Brain pericyte (primary cell): ENCODE results near the gene ACOX2.

Experiments
- DNase-seq: peaks from one replicate; pipeline ENCODE4 v3.0.0-alpha.2; 2012; ENCODE audit warnings: low read depth, low spot score

Gene ACOX2

GRCh38 chr3:58474348-58474911, 62.6 kb downstream of the ACOX2 start:
- DNase-seq, result no peak

- no peak for DNase-seq
These were observed 63.7 kb downstream of the ACOX2 start for GRCh38 chr3:58473275-58473674.

- DNase-seq, result peak; percentile 90
These were observed 65.7 kb downstream of the ACOX2 start for GRCh38 chr3:58471025-58471887.

- no peak for DNase-seq
These were observed 66.5 kb downstream of the ACOX2 start for GRCh38 chr3:58470363-58471024.

- no peak for DNase-seq
These were observed 67.9 kb downstream of the ACOX2 start for GRCh38 chr3:58469096-58469495.

- no peak for DNase-seq
These were observed 70.0 kb downstream of the ACOX2 start for GRCh38 chr3:58466899-58467563.

- no peak for DNase-seq
These were observed 72.1 kb downstream of the ACOX2 start for GRCh38 chr3:58464866-58465265.

GRCh38 chr3:58463942-58464271, 73.1 kb downstream of the ACOX2 start:
- DNase-seq, result no peak

GRCh38 chr3:58463181-58463941, 73.6 kb downstream of the ACOX2 start:
- DNase-seq, result no peak

- DNase-seq, result no peak
These were observed 74.2 kb downstream of the ACOX2 start for GRCh38 chr3:58462829-58463180.

GRCh38 chr3:58459160-58459559, 77.8 kb downstream of the ACOX2 start:
- DNase-seq, result no peak
